HG03575 (cell line): ENCODE data around the gene HGD.

ENCODE experiments used
- ATAC-seq: cut with Tn5 transposase; IDR thresholded peaks from one replicate; pipeline ENCODE4 v1.9.1; 2021; ENCODE audit not compliant: unreplicated experiment, insufficient number of reproducible peaks, low FRiP score; ENCODE audit errors: extremely low read depth

The HGD gene

DNA sequence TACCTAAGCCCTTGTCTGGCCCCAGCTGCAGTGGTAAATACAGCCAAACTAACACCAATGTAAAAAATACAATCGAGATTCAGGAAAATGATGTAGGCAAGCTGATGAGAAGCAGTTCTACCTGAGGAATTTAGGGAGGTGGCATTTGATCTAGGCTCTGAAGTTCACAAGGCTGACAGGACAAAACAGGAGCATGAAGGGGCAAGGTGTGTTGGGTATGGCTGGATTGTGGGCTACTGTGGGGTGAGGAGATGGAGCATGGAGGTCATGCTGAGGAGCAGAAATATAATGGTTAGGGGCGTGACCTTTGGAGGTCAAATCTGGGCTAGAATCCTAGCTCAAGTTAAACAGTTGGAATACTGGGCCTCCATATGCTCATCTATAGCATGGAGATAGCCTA lies 79.4 kb downstream of the HGD start:
- ATAC-seq = no peak

DNA sequence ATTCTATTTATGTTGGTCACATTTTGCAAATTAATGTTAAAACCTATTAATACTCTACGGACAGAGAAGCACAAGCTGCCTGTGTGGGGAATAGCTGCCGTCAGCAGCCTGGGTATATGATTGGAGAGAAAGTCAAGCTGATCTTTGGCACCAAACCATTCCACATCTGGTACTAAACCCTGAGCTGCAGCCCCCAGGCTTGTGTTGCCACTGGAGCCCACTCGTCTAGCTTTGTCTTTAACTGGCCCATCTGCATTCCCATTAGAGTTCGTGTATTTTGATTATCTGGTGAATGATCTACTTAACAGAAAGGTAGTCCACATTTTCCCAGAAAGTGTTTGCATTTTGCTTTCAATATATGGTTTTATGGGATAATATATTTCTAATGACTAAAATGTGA lies 80.5 kb downstream of the HGD start:
- ATAC-seq = no peak

DNA sequence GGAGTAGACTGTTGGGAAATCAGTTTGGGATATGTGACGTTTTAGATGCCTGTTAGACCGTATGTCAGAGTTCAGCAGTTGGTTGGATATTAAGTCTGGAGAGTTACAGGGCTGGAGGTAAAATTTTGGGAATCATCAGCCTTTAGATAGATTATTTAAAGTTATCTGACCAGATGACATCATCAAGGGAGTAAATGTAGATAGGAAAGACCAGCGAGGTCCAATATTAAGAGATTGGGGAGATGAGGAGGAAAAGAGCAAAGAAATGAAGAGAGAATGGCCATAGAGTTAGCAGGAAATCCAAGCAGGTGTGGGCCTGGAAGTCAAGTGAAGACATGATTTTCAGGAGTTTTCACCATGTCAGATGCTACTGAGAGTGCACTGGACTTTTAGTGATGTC lies 82.8 kb downstream of the HGD start:
- ATAC-seq = no peak

DNA sequence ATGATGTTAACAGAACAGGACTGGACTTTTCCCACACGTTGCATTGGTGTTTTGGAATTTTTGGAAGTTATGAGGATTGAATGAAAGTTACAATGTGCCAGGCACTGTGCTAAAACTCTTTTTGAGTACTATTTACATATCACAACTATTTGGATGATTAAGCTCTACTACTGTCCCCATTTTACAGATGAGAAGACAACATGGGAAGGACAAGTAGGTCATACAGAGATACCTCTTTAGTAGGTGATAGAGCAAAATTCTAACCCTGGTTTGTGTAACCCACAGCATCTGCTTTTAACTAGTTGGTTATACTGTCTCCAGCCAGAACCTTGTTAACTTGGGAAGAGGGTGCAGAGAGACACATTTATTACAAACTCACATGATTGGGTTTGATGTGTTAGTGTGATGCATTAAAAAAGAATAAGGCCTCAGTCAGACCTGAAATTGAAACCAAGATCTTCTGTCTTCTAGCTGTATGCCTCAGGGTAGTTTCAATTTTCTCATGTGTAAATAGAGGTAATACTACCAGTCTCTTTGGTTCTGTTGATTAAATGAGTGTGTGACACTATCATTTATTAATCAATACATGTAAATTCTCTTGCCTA lies 84.5 kb downstream of the HGD start:
- peak; percentile 25 for ATAC-seq

DNA sequence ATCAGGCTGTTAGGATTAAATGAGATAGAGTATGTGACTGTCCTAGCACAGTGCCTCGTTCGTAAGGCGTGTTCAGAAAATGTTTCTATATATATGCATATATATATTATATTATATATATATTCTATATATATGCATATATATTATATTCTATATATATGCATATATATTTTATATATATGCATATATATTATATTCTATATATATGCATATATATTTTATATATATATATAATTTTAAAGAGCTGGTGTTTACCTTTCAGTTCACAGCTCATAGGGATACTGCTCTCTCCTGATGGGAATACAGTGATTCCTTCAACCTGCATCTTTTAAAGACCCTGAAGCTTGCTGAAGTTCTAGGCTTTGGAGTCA lies 85.2 kb downstream of the HGD start:
- ATAC-seq = no peak

DNA sequence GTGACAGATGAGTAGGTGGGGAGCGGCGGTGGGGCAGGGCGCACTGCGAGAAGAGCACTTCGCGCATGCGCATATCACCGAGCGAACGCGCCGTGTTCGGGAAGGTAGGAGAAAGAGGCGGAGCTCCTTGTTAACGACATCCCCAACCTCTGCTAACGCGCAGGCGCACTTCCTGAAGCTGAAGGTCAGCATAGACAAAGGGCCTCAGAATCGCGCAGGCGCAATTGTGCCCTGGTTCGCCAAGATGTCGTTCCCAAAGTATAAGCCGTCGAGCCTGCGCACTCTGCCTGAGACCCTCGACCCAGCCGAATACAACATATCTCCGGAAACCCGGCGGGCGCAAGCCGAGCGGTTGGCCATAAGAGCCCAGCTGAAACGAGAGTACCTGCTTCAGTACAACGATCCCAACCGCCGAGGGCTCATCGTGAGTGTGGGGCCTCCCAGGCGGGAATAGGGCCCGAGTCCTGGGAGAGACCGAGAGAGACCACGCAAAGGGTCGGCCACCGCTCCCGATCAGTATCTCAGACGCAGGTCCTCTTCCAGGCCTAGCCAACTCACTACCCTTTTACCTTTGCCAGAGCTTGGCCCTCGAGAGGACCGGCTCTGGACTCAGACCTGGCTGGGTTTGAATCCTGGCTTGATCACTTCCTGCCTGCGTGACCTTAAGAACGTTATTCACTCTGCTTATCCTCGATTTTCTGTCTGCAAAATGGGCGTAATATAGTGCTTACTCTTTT lies 85.8 kb downstream of the HGD start, which contains the start of gene NDUFB4:
NDUFB4 (plus strand) TSS at position 221 of the 737 bp plus-strand sequence; CDS start at position 245, 24 bp downstream.
- ATAC-seq = peak; percentile 97

DNA sequence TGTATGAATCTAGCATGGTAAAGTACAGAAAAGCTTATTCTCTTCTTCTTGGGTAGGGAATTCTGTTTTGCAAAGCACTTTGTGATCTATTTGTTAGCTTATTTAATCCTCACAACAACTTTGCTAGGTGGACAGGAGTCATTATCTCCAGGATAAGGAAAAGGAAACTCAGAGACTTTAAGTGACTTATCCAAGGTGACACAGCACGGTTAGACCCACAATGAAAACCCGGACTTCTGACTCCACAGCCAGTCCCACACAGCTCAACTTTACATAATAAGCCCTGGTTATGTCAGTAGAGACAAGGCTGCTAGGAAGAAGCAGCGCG lies 86.3 kb downstream of the HGD start:
- no peak for ATAC-seq

DNA sequence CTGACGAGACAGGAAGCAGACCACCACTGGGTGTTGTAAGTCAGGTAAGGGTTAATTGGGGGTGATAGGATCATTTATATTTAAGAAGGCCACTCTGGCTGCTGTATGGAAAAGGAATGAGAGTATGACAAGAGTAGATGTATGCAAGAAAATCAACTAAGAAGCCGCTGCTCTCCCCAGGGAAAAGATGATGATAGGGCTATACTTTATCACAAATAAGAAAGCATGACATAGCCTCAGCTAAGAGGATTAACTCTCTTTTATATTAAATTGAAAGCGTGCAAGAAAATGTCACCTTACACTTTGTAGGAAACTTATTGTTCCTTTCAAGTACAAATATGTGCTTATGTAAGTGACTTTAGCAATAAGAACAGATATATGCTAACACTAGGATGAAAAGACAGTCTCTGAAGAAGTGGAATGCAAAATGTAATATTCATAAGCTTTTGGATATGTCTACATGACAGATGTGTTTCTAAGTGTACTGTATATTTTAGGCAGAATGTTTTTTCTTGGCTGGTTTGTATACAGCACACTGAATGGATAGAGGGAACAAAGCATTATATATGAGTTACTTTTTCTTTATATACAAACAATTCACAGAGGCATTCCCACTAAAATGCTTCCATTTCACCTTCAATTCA lies 94.6 kb downstream of the HGD start:
- no peak for ATAC-seq
